ENCODE results near the gene EIF1. TPM values are rescaled to one million over a fixed set of nuclear protein-coding genes. Genes with fewer than 3 reads are reported as not detected.

Gene EIF1
- total RNA-seq, 2 donors from 2014 or later, result 526 to 573 TPM

GRCh38 chr17:41710472-41711090 is 21.9 kb downstream of the EIF1 start:
- H3K4me3 ChIP-seq (ENCODE audit: low read length), result no peak overlapping the region
- TF ChIP-seq CTCF (conservative IDR thresholded peaks at IDR 0.05), result no peak
- H3K9me3 Mint-ChIP-seq, result peaks cover 8% of the 10 kb centered on the region
- WGBS, 2 experiments (ENCODE audit: insufficient coverage in 1 of 2, insufficient read length in 1 of 2), result 72 to 80% methylated on average over 7 to 8 of the region's 8 CpGs
- peaks cover 93% of the 10 kb centered on the region for H3K27me3 Mint-ChIP-seq (ENCODE audit: insufficient read depth)
- no peaks in the 10 kb centered on the region for H3K36me3 ChIP-seq (ENCODE audit: control insufficient read depth, insufficient read depth, low read length)
- H3K27ac ChIP-seq (ENCODE audit: low read depth, low read length), result no peak overlapping the region
- no peak overlapping the region for H3K4me3 Mint-ChIP-seq
- no peak overlapping the region for H3K9ac ChIP-seq (ENCODE audit: extremely low read depth, low read length, poor library complexity, severe bottlenecking)
- peaks cover 16% of the 10 kb centered on the region for H3K27me3 ChIP-seq (ENCODE audit: control insufficient read depth, insufficient read depth, low read length, poor library complexity, severe bottlenecking)
- DNase-seq, result no peak
- H3K9me3 ChIP-seq (ENCODE audit: control insufficient read depth, low read length), result no peaks in the 10 kb centered on the region
- H3K4me1 ChIP-seq (ENCODE audit: control insufficient read depth, insufficient read depth, low read length), result no peaks in the 10 kb centered on the region
- H3K4me1 Mint-ChIP-seq, result peaks cover 1% of the 10 kb centered on the region
- no peak overlapping the region for H3K27ac Mint-ChIP-seq
- H3K36me3 Mint-ChIP-seq (ENCODE audit: low read depth), result no peaks in the 10 kb centered on the region

- 83 to 94% methylated on average over 4 to 12 of the region's 12 CpGs for WGBS, 2 experiments (ENCODE audit: insufficient coverage in 1 of 2, insufficient read length in 1 of 2)
- no peaks in the 10 kb centered on the region for H3K9me3 ChIP-seq (ENCODE audit: control insufficient read depth, low read length)
- Mint-ChIP-seq H3K36me3 (ENCODE audit: low read depth) (no peaks in the 10 kb centered on the region), H3K27ac (no peak within 1 kb of the TSS), H3K27me3 (ENCODE audit: insufficient read depth) (peaks cover 83% of the 10 kb centered on the region), H3K9me3 (peaks cover 8% of the 10 kb centered on the region), H3K4me3 (no peak within 1 kb of the TSS), H3K4me1 (no peaks in the 10 kb centered on the region)
- H3K4me3 ChIP-seq (ENCODE audit: low read length), result no peak within 1 kb of the TSS
- no peak within 1 kb of the TSS for H3K27ac ChIP-seq (ENCODE audit: low read depth, low read length)
- H3K9ac ChIP-seq (ENCODE audit: extremely low read depth, low read length, poor library complexity, severe bottlenecking), result no peak within 1 kb of the TSS
- H3K36me3 ChIP-seq (ENCODE audit: control insufficient read depth, insufficient read depth, low read length), result no peaks in the 10 kb centered on the region
- no peak for TF ChIP-seq CTCF (conservative IDR thresholded peaks at IDR 0.05)
- no peak for DNase-seq
- peaks cover 16% of the 10 kb centered on the region for H3K27me3 ChIP-seq (ENCODE audit: control insufficient read depth, insufficient read depth, low read length, poor library complexity, severe bottlenecking)
- H3K4me1 ChIP-seq (ENCODE audit: control insufficient read depth, insufficient read depth, low read length), result no peaks in the 10 kb centered on the region
Measured at GRCh38 chr17:41711669-41712400, 23.1 kb downstream of the EIF1 start, which contains the start of gene GAST. Gene GAST, plus strand, starts transcription at chr17:41712331. Its CDS starts 3,106 bp downstream, at chr17:41715437.

GRCh38 chr17:41717408-41718286 is 29.0 kb downstream of the EIF1 start:
- 58 to 90% methylated on average over 6 to 15 of the region's 15 CpGs for WGBS, 2 experiments (ENCODE audit: insufficient coverage in 1 of 2, insufficient read length in 1 of 2)
- no peak overlapping the region for H3K27ac ChIP-seq (ENCODE audit: low read depth, low read length)
- no peaks in the 10 kb centered on the region for H3K27me3 ChIP-seq (ENCODE audit: control insufficient read depth, insufficient read depth, low read length, poor library complexity, severe bottlenecking)

More at GRCh38 chr17:41717408-41718286, 29.0 kb downstream of the EIF1 start:
- H3K4me3 ChIP-seq (ENCODE audit: low read length), result no peak overlapping the region
- H3K9me3 ChIP-seq (ENCODE audit: control insufficient read depth, low read length), result no peaks in the 10 kb centered on the region
- H3K4me3 Mint-ChIP-seq, result no peak overlapping the region
- no peaks in the 10 kb centered on the region for H3K4me1 Mint-ChIP-seq
- peaks cover 33% of the 10 kb centered on the region for H3K27me3 Mint-ChIP-seq (ENCODE audit: insufficient read depth)
- no peaks in the 10 kb centered on the region for H3K4me1 ChIP-seq (ENCODE audit: control insufficient read depth, insufficient read depth, low read length)
- no peak for DNase-seq
- H3K36me3 ChIP-seq (ENCODE audit: control insufficient read depth, insufficient read depth, low read length), result no peaks in the 10 kb centered on the region
- TF ChIP-seq CTCF (conservative IDR thresholded peaks at IDR 0.05), result no peak
- no peak overlapping the region for H3K27ac Mint-ChIP-seq
- no peak overlapping the region for H3K9ac ChIP-seq (ENCODE audit: extremely low read depth, low read length, poor library complexity, severe bottlenecking)
- H3K9me3 Mint-ChIP-seq, result no peaks in the 10 kb centered on the region
- no peaks in the 10 kb centered on the region for H3K36me3 Mint-ChIP-seq (ENCODE audit: low read depth)

Measured in endodermal cell (in vitro differentiated cells).